Measurements from ENCODE around the gene HMOX2.

HMOX2 gene

DNA sequence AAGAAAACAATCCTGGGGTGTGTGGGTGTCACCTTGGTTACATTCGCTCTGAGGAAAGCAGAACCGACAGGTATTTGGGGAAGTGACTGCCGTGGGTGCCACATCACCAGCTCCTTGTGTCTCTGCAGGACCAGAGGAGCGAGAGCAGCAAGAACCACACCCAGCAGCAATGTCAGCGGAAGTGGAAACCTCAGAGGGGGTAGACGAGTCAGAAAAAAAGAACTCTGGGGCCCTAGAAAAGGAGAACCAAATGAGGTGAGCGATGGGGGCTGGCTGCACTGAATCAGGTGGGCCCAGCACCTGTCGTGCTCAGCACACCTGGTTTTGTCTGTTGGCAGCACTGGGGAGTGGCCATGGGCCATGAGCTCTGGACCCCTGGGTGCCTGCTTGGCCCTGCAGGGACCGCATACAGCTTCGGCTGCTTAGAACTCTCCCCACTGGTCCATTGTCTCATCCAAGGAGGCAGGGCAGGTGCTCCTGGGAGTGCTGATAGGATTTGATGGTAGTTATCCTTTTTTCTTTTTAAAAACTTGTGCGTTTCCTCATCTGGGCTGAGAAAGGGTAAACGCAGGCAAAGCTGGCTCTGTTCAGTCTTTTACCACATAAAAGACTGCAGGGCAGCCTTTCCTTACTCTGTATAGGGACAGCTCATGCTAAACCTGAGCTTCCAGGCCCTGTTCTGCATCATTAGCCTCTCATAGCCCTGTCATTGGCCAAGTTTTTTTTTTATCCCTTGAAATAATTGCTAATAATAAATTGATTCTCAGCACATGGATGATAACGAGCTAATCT lies 29.4 kb downstream of the HMOX2 start:
- DNase-seq, result peak; percentile 44

DNA sequence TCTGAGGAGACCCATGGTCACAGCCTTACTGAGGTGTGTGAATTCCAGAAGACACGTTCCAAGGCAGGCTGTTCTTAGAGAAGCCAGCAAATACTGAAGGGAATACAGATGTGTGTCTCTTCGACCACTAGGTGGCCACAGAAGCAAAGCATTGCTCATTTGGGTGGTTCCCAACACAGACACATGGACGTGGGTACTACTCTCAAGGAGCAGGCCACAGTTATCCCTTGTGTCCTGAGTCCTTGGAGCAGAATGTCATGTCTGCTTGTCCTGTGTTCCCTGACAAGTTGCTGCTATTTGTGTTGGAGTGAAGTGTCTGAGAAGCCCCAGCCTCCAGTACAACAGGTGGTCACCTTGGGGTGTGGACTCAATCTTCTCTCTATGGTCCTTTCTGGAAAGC lies 30.3 kb downstream of the HMOX2 start:
- DNase-seq, result no peak

DNA sequence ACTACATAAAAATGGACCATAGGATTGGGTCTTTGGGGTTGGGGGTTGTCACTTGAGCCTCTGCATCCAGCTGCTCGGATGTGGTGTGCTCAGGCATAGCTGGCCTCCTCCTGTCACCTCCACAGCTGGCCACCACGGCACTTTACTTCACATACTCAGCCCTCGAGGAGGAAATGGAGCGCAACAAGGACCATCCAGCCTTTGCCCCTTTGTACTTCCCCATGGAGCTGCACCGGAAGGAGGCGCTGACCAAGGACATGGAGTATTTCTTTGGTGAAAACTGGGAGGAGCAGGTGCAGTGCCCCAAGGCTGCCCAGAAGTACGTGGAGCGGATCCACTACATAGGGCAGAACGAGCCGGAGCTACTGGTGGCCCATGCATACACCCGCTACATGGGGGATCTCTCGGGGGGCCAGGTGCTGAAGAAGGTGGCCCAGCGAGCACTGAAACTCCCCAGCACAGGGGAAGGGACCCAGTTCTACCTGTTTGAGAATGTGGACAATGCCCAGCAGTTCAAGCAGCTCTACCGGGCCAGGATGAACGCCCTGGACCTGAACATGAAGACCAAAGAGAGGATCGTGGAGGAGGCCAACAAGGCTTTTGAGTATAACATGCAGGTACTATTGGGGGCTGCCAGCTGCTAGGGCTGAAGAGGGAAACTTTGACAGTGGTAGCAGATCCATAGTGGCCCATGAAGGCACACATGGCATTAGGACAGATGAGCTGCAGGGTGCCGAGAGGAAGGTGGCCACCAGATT lies 31.6 kb downstream of the HMOX2 start:
- DNase-seq, result no peak

DNA sequence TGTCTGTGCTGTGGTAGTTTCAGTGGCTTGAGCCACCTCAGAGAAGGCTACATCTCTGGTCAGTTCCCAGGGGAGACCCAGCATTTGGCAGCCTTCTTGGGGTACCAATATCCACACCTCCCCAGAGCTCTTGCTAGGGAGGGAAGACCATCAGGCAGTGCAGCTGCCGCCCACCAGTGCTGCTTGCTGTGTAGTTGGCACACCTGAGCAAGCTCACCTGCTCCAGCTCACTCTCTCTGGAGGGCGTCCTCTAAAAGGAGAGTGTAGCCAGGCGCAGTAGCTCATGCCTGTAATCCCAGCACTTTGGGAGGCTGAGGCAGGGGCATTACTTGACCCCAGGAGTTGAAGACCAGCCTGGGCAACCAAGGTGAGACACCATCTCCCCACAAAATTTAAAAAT lies 32.6 kb downstream of the HMOX2 start:
- DNase-seq, result no peak

DNA sequence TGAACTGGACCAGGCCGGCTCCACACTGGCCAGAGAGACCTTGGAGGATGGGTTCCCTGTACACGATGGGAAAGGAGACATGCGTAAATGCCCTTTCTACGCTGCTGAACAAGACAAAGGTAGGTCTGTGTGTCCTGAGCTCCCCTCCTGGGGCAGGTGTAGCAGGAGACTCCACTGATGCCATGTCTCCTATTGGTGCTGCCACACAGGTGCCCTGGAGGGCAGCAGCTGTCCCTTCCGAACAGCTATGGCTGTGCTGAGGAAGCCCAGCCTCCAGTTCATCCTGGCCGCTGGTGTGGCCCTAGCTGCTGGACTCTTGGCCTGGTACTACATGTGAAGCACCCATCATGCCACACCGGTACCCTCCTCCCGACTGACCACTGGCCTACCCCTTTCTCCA lies 33.2 kb downstream of the HMOX2 start:
- no peak for DNase-seq

DNA sequence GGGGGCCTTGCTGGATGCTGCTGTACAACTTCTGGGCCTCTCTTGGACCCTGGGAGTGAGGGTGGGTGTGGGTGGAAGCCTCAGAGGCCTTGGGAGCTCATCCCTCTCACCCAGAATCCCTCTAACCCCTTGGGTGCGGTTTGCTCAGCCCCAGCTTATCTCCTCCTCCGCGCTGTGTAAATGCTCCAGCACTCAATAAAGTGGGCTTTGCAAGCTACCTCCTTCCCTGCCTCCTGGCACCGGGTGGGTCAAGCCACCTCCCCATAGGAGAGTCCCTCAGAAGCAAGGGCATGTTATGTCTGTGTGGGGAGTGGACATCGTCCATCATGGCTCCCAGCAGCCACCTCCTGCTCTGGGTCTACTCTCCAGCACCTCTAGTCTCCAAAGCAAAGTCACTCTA lies 33.9 kb downstream of the HMOX2 start:
- DNase-seq, result no peak

DNA sequence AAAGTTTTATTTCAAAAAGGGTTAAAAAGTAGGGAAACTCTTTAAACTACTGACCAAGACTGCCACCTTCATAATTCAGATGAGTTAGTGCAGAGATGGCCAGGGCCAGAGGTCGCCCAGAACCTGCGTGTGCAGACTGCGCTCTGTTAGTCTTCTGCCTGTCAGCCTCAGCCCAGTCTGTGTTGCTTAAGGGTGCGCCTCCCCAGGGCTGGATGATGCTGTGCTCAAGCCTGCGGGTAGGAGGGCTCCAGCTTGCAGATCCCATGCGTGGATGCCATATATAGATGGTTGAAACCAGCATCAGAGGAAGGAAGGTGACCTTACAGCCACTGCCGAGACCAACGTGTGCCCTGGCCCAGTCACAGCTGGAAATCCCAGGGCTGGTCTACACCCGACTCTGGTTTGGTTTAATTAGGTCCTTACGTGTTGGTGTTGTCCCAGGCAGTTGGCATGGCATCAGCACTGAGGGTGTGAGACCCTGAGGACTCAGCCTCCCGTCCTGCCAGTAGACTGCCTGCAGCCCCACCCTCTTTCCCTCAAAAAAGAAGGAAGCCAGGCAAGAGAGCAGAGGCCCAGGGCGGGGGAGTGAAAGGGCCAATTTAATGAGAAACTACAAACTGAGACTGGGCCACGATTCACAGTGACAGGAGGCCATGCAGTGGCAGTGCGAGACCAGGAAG lies 34.7 kb downstream of the HMOX2 start:
- no peak for DNase-seq

DNA sequence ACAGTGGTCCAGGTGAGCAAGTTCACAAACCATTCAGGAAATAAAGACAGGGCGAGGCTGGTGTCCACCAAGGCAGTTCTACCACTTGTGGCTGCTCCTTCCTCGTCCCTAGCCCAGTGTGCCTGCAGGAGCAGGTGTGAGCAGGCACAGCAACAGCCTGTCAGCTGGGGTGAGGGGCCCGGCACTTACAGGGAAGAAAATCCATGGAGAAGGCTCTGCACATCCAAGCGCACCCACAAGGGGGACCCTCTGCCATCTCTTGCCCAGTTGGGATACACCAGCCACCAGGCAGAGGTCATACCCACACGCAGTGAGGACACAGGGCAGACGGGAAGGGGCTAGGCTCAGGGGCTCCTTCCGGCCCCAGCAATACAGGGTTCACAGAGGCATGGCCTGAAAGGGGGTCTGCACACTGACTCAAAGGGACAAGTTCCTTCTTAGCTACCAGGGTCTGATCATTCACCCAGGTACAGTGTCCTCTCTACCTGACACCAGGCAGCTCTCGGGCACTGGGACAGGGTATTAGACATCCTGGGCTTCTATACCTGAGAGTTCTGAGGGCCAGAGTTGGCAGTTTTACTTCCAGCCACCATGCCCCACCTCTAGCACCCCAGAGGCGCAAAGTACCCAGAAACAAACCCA lies 35.4 kb downstream of the HMOX2 start:
- no peak for DNase-seq

DNA sequence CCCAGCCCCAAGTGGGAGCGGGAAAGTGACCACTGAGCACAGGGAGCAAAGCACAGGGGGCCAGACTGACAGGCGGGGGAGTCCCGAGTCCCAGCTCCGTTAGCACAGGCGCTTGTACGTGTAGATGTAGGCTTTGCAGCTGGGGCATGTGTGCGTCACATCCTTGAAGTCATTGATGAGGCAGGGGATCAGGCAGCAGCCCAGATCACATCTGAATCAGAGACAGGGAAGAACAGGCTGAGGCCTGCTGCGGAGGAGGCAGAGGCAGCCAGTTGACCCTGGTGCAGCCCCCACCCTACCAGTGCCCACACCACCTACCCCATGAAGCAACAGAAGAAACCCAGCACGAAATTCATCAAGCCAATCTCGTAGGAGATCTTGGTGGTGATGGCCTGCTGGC lies 36.3 kb downstream of the HMOX2 start:
- DNase-seq, result no peak

DNA sequence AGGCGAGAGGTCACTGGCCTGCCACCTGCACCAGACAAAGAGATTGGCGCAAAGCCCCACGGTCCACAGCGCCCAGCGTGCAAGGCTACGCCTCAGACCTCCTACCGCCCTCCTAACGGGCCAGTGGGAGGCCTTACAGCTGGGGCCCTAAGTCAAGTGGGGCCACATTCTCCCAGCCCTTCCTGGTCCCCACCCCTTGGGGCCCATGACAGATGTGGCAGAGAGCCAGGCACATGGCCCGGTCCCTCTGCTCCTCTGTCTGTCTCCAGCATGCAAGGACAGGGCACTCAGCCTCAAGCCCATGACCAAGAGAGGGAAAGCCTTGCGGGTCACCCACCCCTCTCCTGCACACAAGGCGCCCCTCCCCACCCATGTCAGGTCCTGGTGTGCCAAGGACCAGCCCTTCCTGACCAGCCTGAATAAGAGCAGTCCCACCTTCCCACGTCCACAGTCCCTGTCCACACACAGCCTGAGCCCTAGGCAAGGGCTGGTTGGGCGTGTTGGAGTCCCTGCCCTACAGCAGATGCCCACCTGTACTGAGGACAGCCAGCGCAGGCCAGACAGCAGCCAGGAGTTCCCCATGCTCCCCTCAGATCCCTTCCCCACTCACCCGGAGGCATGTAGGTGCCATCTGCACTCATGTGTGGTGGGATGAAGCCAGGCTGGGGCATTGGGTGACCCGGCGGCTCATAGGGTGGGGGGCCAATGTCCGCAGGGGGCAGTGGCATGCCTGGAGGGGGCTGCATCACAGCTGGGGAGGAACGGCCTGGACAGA lies 37.1 kb downstream of the HMOX2 start:
- DNase-seq, result no peak

DNA sequence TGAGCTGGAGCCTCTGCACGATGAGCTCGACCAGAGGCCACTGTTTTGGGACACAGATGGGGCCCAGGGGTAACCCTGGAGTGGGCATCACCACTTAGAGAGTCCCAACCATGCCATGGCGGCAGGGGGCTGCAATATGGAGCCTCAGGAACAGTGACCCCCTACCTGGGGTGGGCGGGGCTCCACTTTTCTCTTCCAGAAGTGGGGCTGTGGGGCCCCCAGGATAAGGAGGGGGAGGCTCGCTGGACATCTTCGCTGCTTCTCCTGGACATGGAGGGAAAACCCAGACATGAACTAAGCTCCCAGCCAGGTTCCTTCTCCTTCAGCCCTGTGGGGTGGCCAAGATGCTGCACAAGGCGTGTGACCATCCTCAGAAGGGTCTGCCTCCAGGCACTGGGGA lies 37.7 kb downstream of the HMOX2 start:
- no peak for DNase-seq

DNA sequence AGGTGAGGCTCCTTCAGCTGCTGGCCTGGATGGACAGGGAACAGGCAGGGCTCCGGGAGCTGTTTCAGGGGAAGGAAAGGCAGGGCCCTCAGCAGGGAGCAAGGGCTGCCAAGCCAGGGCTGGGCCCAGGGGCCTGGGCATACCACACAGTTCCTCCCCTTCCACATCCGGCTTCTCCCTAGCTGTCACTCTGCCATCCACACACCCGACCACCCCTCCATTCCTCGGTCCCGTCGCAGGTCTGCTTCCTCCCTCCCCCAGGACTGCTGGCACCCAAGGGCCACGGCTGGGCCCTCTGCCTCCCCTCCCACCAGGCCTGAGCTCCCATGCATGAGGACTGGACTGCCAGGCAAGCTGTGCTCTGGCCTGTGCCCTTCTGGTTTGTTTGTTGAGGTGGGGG lies 38.4 kb downstream of the HMOX2 start:
- DNase-seq, result no peak

DNA sequence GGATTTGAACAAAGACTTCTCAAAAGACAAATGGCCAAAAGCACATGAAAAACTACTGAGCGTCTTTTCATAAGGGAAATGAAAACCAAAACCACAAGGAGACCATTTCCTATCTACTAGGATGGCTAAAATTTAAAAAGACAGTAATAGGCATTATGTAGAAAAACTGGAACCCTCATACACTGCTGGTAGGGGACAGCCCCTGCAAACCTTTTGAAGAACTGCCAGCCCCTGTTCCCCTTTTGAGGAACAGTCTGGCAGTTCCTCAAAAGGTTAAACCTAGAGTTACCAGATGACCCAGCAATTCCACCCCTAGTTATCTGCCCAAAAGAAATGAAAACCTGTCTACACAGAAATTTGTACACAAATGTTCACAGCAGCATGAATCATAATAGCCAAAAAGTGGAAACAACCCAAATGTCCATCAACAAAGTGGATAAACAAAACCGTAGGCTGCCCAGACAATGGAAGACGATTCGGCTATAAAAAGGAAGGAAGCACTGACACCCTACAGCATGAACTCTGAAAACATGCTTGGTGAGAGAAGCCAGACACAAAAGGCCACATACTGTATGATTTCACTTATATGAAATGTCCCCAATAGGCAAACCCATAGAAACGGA lies 39.5 kb downstream of the HMOX2 start:
- DNase-seq, result no peak

DNA sequence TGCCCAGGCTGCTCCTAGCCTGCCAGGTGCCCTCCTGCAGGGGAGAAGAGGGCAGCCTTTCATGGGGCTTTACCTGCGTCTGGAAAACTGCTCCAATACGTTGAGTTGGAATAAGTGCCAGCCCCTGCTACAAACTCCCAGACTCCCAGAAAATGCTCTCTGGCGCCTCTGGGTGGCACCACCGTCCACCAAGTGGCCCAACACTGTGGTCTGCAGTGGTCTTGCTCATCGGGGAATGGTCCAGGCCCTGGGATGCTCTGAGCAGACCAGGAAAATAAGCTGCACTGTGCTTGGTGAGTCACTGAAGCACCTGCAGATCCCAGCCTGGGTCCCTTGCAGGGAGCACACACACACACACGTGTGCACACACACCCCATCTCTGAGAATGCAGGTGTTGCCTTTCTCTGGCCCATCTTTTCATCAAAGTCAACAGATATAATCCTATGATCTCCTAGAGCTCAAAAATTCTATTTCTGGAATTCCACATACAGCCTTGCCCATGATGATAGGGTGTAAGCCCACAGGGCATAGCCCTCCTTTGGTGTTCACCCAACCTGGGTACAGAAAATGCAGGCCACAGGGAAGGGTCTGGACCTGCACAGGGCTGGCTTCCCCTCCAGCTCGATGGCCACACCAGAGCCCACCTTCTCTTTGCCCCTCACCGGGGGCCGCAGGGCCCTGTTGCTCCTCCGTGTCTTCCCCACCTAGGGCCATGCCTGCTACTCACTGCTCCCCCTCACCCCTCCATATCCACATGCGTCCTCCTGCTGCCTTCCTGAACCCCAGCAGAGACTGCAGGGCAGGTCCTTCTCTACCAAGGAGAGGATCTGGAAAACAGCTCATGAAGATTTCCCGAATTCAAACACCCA lies 41.8 kb downstream of the HMOX2 start:
- no peak for DNase-seq

DNA sequence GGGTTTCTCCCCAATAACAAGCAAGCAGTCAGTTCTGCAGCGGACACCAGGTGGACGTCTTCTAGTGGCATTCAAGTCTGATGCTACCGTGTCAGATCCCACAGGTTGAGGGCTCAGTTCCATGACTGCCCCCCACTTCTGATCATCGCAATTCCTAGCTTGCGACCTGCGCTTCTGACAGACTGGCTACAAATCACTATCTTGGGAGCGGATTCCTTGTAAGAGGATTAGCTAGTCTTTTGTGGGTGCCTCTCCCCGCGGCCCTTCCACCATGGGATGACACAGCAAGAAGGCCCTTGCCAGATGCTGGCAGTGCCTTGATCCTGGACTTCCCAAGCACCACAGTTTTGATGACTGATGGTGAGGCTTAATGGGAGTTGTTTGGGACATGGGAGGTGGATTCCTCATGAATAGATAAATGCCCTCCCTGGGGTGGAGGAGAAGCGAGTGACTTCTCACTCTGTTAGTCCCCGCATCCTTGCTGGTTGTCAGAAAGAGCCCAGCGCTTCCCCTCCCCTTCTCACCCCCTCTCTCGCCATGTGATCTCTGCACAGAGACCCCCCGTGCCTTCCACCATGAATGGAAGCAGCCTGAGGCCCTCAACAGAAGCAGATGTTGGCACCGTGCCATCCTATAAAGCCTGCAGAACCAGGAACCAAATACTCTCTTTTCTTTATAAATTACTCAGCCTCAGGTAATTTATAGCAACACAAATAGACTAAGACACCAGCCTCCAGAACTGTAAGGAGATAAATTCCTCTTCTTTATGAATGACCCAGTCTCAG lies 43.3 kb downstream of the HMOX2 start:
- no peak for DNase-seq

DNA sequence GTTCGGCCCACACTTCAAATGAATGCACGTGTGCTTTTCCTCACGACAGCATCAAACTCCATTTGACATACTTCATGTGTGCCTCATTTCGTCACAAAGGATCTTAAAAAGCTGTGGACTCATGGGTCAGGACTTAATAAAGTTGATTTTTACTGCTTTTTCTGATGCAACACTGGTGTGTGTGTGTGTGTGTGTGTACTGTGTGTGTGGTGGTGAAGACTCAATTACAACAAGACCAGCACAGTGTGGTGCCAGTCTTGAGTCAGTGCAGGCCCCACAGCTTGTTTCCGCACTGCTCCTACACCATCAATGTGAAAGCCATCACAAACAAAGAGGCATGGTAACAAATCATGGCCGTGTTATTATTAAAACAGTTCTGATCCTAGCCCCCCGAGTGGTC lies 44.7 kb downstream of the HMOX2 start:
- no peak for DNase-seq

DNA sequence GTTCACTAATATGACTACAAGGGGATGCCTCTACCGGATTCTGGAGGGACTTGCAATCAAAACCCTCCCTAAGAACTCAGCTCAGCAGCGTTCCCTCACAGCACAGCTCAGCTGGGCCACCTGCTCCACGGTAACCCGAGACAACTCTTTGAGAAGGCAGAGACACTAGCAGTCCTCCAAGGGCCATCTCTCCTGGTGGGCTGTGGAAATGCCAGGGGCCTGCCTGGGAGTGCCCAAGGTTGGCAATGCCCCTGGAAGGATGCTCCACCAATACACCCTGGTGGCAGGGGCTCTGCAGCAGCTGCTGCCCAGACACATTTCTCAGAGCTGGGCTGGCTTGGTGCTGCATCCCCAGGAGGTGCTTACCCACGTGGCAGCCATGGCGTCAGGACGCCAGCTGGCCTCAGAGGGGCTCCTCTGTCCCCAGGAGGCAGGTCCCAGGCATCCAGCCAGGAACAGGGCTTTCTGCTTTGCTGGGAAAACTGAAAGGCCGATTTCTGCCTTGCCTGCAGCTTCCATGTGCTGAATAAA lies 45.9 kb downstream of the HMOX2 start:
- no peak for DNase-seq

DNA sequence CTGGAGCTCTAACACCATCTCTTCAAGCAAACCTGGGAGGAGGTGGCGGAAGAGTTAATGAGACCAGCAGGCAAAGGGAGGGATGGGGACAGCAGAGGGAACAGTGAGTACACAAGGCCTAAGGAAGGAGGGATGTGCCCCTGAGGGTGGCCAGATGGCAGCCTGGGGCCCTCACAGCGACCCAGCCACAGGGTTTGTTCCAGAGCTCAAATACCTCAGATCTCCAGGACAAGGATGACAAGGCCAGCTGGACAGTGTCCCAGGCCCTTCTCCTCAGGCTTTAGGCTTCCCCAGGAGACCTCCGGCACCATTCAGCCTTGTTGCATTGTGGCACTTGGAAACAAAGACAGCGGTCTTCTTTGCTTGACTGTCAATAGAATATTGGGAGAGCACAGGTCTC lies 47.5 kb downstream of the HMOX2 start:
- no peak for DNase-seq

DNA sequence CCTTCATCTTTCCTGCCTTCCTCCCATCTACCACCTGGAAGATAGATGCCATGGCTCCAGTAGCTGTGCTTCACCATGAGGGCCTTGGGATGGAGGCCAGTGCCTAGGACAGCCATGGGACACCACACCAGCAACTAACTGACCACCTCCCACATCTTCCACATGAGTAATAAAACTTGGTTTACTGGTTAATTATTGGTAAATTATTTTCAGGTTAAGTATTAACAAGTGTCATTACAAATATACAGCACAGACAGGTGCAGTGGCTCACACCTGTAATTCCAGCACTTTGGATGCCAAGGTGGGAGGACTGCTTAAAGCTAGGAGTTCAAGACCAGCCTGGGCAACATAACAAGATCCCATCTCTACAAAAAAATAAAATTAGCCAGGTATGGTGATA lies 48.4 kb downstream of the HMOX2 start:
- DNase-seq, result no peak

DNA sequence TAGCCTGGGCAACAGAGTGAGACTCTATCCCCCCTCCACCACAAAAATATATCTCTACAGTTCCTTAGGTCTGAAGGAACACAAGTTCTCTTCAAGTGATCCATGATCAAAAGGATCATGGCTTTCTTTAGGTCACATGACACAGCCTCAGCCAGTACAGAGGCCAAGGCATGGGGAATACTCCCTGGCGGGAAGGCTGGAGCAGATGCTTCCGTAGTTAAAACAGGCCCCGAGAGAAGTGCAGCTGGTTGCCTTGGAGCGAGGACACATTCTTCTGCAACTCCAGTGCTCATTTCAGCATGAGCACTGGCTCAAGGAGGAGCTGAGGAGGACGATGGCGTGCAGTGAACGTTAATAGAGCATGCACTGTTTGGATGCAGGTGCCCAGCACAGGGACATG lies 48.9 kb downstream of the HMOX2 start:
- no peak for DNase-seq
